Measurements from ENCODE around the gene ZNF536. TPM values are rescaled to one million over a fixed set of nuclear protein-coding genes. Genes with fewer than 3 reads are reported as not detected.

ZNF536 gene
- polyA plus RNA-seq, 1 of the 3 experiments (the other 2 are of a cell fraction), result 0.41 TPM

DNA sequence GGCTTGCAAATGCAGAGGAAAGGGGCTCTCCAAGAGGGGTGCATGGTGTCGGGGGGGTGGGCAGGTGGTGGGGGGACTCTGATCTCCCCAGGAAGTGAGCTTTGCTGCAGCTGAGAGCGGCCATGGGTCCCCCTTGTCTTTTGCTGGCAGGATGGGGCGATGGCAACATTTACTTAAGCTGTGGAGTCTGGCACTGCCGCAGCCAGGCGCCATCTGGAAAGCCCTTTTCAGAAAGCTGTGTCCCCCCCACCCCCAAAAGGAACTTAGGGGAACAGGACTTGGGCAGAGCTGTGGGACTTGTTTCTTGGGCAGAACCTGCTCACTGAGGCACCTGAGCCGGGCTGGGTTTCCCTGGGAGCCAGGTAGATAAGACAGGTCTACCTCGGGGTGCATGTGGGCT lies 80.7 kb downstream of the ZNF536 start:
- Histone ChIP-seq H3K79me2 (ENCODE audit: insufficient read depth) (no peaks in the 10 kb centered on the region), H3K27me3 (ENCODE audit: insufficient read depth) (no peaks in the 10 kb centered on the region), H3K27ac (ENCODE audit: low read depth in 2 of 2, low read length in 1 of 2) (no peak overlapping the region), H3K9me3 (no peaks in the 10 kb centered on the region), H3K9me2 (no peaks in the 10 kb centered on the region), H2AFZ (ENCODE audit: low read depth) (no peak overlapping the region), H3K9ac (no peak overlapping the region), H3K4me2 (no peak overlapping the region), H3F3A (replicated peaks; ENCODE audit: insufficient read depth) (no peaks in the 10 kb centered on the region), H3K4me3 (ENCODE audit: low read depth in 2 of 2, low read length in 1 of 2) (no peak overlapping the region), H4K20me1 (ENCODE audit: insufficient read depth) (no peaks in the 10 kb centered on the region), H3K4me1 (ENCODE audit: control insufficient read depth in 1 of 2, insufficient read depth in 2 of 2, low read depth in 1 of 2, low read length in 1 of 2) (peaks cover 12 to 16% of the 10 kb centered on the region in 2 experiments; a peak in 3 of 4 replicates), H3K36me3 (replicated peaks in 1 of 2; ENCODE audit: control insufficient read depth in 1 of 2, insufficient read depth in 2 of 2, low read length in 1 of 2) (no peaks in the 10 kb centered on the region)
- ChIA-PET POLR2A (no interaction called here), CTCF (interaction anchor here (1.0 to 1.7 kb wide), 3 partner anchors 21 to 197 kb away, joined by 3 to 4 read pairs (median 4); no protein-coding TSS in a partner anchor)
- 27% methylated on average over 6 of the region's 7 CpGs for WGBS (ENCODE audit: low lambda C conversion rate)
- TF ChIP-seq ELF1 (IDR thresholded peaks at IDR 0.05) (no peak), NRF1 (IDR thresholded peaks at IDR 0.05; ENCODE audit: low read depth, low read length) (no peak), TAF1 (IDR thresholded peaks at IDR 0.05; ENCODE audit: borderline replicate concordance, low read depth, low read length) (no peak), FOSL2 (IDR thresholded peaks at IDR 0.05; ENCODE audit: borderline replicate concordance, low read depth) (no peak), MAX (IDR thresholded peaks at IDR 0.05; ENCODE audit: low read depth) (no peak), CTCF (IDR thresholded peaks at IDR 0.05) (no peak), YY1 (IDR thresholded peaks at IDR 0.05; ENCODE audit: low read depth) (no peak), PBX3 (IDR thresholded peaks at IDR 0.05) (no peak), GATA2 (CRISPR knock-in tag; IDR thresholded peaks at IDR 0.05) (no peak), RFX5 (IDR thresholded peaks at IDR 0.05; ENCODE audit: low read length) (no peak), RAD21 (IDR thresholded peaks at IDR 0.05; ENCODE audit: low read length) (no peak), FOXJ3 (CRISPR knock-in tag; IDR thresholded peaks at IDR 0.05) (no peak), EP300 (IDR thresholded peaks at IDR 0.05; ENCODE audit: borderline replicate concordance in 1 of 2, low read depth in 1 of 2, low read length in 1 of 2) (no peak), CHD2 (IDR thresholded peaks at IDR 0.05; ENCODE audit: low read length, partially characterized antibody) (no peak)
- TF ChIP-seq, protein P1, sequence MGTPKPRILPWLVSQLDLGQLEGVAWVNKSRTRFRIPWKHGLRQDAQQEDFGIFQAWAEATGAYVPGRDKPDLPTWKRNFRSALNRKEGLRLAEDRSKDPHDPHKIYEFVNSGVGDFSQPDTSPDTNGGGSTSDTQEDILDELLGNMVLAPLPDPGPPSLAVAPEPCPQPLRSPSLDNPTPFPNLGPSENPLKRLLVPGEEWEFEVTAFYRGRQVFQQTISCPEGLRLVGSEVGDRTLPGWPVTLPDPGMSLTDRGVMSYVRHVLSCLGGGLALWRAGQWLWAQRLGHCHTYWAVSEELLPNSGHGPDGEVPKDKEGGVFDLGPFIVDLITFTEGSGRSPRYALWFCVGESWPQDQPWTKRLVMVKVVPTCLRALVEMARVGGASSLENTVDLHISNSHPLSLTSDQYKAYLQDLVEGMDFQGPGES (IDR thresholded peaks at IDR 0.05; ENCODE audit: low read depth, low read length), result no peak
- TF ChIP-seq, protein P2, sequence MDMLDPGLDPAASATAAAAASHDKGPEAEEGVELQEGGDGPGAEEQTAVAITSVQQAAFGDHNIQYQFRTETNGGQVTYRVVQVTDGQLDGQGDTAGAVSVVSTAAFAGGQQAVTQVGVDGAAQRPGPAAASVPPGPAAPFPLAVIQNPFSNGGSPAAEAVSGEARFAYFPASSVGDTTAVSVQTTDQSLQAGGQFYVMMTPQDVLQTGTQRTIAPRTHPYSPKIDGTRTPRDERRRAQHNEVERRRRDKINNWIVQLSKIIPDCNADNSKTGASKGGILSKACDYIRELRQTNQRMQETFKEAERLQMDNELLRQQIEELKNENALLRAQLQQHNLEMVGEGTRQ (IDR thresholded peaks at IDR 0.05; ENCODE audit: borderline replicate concordance, low read depth, low read length), result no peak
- TF ChIP-seq, protein P3, sequence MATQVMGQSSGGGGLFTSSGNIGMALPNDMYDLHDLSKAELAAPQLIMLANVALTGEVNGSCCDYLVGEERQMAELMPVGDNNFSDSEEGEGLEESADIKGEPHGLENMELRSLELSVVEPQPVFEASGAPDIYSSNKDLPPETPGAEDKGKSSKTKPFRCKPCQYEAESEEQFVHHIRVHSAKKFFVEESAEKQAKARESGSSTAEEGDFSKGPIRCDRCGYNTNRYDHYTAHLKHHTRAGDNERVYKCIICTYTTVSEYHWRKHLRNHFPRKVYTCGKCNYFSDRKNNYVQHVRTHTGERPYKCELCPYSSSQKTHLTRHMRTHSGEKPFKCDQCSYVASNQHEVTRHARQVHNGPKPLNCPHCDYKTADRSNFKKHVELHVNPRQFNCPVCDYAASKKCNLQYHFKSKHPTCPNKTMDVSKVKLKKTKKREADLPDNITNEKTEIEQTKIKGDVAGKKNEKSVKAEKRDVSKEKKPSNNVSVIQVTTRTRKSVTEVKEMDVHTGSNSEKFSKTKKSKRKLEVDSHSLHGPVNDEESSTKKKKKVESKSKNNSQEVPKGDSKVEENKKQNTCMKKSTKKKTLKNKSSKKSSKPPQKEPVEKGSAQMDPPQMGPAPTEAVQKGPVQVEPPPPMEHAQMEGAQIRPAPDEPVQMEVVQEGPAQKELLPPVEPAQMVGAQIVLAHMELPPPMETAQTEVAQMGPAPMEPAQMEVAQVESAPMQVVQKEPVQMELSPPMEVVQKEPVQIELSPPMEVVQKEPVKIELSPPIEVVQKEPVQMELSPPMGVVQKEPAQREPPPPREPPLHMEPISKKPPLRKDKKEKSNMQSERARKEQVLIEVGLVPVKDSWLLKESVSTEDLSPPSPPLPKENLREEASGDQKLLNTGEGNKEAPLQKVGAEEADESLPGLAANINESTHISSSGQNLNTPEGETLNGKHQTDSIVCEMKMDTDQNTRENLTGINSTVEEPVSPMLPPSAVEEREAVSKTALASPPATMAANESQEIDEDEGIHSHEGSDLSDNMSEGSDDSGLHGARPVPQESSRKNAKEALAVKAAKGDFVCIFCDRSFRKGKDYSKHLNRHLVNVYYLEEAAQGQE (IDR thresholded peaks at IDR 0.05; ENCODE audit: low read depth, low read length), result no peak
- no peak for DNase-seq
